Hepatocyte (in vitro differentiated cells): Measurements from ENCODE around the gene RCAN2. TPM values are rescaled to one million over a fixed set of nuclear protein-coding genes. Genes with fewer than 3 reads are reported as not detected.

Experiments used
- DNase-seq: peaks from one replicate; pipeline ENCODE4 v3.0.0-alpha.2; 2016; ENCODE audit warnings: low spot score
- H2AFZ ChIP-seq: fragments of 200-600 bp; sonication (generic); 2 replicates; pipeline ENCODE4 v1.6.0; 2016; ENCODE audit warnings: antibody characterized with exemption, mild to moderate bottlenecking
- H3K27ac ChIP-seq: fragments of 200-600 bp; sonication (generic); 2 replicates; pipeline ENCODE4 v1.5.1; 2016; ENCODE audit warnings: mild to moderate bottlenecking
- H3K27me3 ChIP-seq: fragments of 200-600 bp; sonication (generic); 2 replicates; pipeline ENCODE4 v1.6.1; 2016
- H3K36me3 ChIP-seq: fragments of 200-600 bp; sonication (generic); replicated peaks from 2 replicates; pipeline ENCODE4 v1.5.1; 2016; ENCODE audit warnings: low read depth; ENCODE audit not compliant: insufficient read depth
- H3K4me1 ChIP-seq: fragments of 200-600 bp; sonication (generic); 2 replicates; pipeline ENCODE4 v1.5.1; 2016; ENCODE audit warnings: mild to moderate bottlenecking, moderate library complexity; ENCODE audit not compliant: insufficient read depth
- H3K4me2 ChIP-seq: fragments of 200-600 bp; sonication (generic); 2 replicates; pipeline ENCODE4 v1.6.0; 2016
- H3K4me3 ChIP-seq: fragments of 200-600 bp; sonication (generic); 2 replicates; pipeline ENCODE4 v1.5.1; 2016; ENCODE audit warnings: mild to moderate bottlenecking
- H3K79me2 ChIP-seq: fragments of 200-600 bp; sonication (generic); 2 replicates; pipeline ENCODE4 v1.6.0; 2017; ENCODE audit warnings: mild to moderate bottlenecking
- H3K9me2 ChIP-seq: fragments of 200-600 bp; sonication (generic); replicated peaks from 2 replicates; pipeline ENCODE4 v1.6.0; 2017; ENCODE audit warnings: mild to moderate bottlenecking; ENCODE audit not compliant: insufficient read depth
- H3K9me3 ChIP-seq: fragments of 200-600 bp; sonication (generic); 2 replicates; pipeline ENCODE4 v1.5.1; 2016; ENCODE audit warnings: low read depth, mild to moderate bottlenecking
- H4K20me1 ChIP-seq: fragments of 200-600 bp; sonication (generic); 2 replicates; pipeline ENCODE4 v1.6.0; 2016; ENCODE audit warnings: mild to moderate bottlenecking; ENCODE audit not compliant: insufficient read depth, poor library complexity, severe bottlenecking
- EZH2 ChIP-seq: fragments of 200-600 bp; sonication (generic); IDR thresholded peaks from 2 replicates; pipeline ENCODE4 v1.6.1; 2016; ENCODE audit warnings: antibody characterized with exemption, mild to moderate bottlenecking, borderline replicate concordance
- EZH2phosphoT487 ChIP-seq: fragments of 200-600 bp; sonication (generic); IDR thresholded peaks from one replicate; pipeline ENCODE4 v1.6.1; 2018; ENCODE audit warnings: antibody characterized with exemption, mild to moderate bottlenecking, low read depth, moderate library complexity; ENCODE audit not compliant: unreplicated experiment, severe bottlenecking
- WGBS: methylation state at CpG from one replicate; pipeline ENCODE4 v1.1.6; 2016; ENCODE audit warnings: low lambda C conversion rate; ENCODE audit errors: missing lambda C conversion rate; 5-methylcytosine and 5-hydroxymethylcytosine counted together
- polyA plus RNA-seq: library from polyadenylated mRNA; unstranded; fragments of >200 nt; fragmentation: Nextera tagmentation; extraction: Ambion mirVana; gene quantifications from 2 replicates; pipeline ENCODE4 v1.2.1, GENCODE V29; 2016
- total RNA-seq: library from RNA; depleted of rRNA; stranded (reverse); fragments of >200 nt; gene quantifications from 2 replicates; pipeline ENCODE4 v1.2.3, GENCODE V29; 2014
- TF ChIP-seq, protein P1 (sequence below): fragments of 200-600 bp; sonication (generic); IDR thresholded peaks from 2 replicates; pipeline ENCODE4 v1.5.1; 2016; ENCODE audit warnings: antibody characterized with exemption, mild to moderate bottlenecking; ENCODE audit not compliant: poor library complexity

The RCAN2 gene
- total and polyA plus RNA-seq, 2 experiments from 2014 or later, result 5.0 to 6.6 TPM

DNA sequence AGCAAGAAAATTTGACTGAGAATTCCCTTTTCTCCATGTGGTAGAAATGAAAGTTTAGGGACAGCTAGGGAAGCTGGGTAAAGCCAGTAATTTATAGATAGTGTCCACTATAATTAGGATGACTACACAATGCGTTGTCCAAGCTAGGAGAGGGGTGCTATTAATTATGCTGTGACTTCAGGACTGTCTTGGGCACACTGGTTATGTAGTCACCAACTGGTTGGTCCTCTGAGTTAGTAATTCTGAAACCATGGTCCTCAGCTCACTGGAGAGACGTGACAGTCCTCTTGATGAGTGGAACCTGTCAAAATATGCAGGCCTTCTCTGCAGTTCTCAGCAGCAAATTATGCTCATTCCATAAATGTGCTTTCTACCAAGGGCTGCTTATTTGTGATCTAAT lies 225.9 kb downstream of the RCAN2 start:
- Histone ChIP-seq H3K9me3 (no peaks in the 10 kb centered on the region), H4K20me1 (no peaks in the 10 kb centered on the region), H3K9me2 (no peaks in the 10 kb centered on the region), H3K27me3 (no peaks in the 10 kb centered on the region), H3K27ac (no peak overlapping the region), H3K4me1 (no peaks in the 10 kb centered on the region), H3K4me2 (no peak overlapping the region), H3K4me3 (no peak overlapping the region), H3K79me2 (no peaks in the 10 kb centered on the region), H2AFZ (no peak overlapping the region), H3K36me3 (no peaks in the 10 kb centered on the region)
- TF ChIP-seq EZH2, result no peak
- TF ChIP-seq, protein P1, sequence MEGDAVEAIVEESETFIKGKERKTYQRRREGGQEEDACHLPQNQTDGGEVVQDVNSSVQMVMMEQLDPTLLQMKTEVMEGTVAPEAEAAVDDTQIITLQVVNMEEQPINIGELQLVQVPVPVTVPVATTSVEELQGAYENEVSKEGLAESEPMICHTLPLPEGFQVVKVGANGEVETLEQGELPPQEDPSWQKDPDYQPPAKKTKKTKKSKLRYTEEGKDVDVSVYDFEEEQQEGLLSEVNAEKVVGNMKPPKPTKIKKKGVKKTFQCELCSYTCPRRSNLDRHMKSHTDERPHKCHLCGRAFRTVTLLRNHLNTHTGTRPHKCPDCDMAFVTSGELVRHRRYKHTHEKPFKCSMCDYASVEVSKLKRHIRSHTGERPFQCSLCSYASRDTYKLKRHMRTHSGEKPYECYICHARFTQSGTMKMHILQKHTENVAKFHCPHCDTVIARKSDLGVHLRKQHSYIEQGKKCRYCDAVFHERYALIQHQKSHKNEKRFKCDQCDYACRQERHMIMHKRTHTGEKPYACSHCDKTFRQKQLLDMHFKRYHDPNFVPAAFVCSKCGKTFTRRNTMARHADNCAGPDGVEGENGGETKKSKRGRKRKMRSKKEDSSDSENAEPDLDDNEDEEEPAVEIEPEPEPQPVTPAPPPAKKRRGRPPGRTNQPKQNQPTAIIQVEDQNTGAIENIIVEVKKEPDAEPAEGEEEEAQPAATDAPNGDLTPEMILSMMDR, result no peak
- no peak for TF ChIP-seq EZH2phosphoT487
- WGBS, result 92% methylated on average over 2 of the region's 2 CpGs
- DNase-seq, result no peak

DNA sequence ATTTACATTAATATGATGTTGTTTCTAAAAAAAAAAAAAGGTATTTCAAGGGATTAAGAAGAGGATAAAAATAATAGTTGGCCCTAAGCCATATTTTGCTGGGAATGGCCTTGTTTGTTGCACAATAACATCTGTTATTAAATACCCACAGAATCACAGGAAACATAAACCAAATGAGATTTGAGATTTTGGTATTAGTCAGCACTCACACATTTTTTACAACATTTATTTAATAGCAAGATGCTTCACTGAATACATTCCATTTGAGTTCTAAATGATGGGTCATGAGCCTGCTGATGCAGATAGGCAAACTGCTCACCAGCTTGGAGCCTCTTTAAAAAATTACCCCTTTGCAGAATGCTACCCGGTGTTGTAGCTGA lies 227.6 kb downstream of the RCAN2 start:
- no peaks in the 10 kb centered on the region for H4K20me1 ChIP-seq
- no peak overlapping the region for H3K4me2 ChIP-seq
- H3K9me3 ChIP-seq, result no peaks in the 10 kb centered on the region
- TF ChIP-seq, protein P1, result no peak
- TF ChIP-seq EZH2 (no peak), EZH2phosphoT487 (no peak)
- WGBS, result 64% methylated on average over 1 of the region's 1 CpG
- no peaks in the 10 kb centered on the region for H3K4me1 ChIP-seq
- H2AFZ ChIP-seq, result no peak overlapping the region
- no peaks in the 10 kb centered on the region for H3K9me2 ChIP-seq
- H3K27ac ChIP-seq, result no peak overlapping the region
- no peaks in the 10 kb centered on the region for H3K36me3 ChIP-seq
- H3K27me3 ChIP-seq, result no peaks in the 10 kb centered on the region
- peak; percentile 13 for DNase-seq
- H3K4me3 ChIP-seq, result no peak overlapping the region
- no peaks in the 10 kb centered on the region for H3K79me2 ChIP-seq

- H3K79me2 ChIP-seq, result no peaks in the 10 kb centered on the region
- no peak overlapping the region for H2AFZ ChIP-seq
- H3K27me3 ChIP-seq, result no peaks in the 10 kb centered on the region
- 78% methylated on average over 2 of the region's 2 CpGs for WGBS
- no peak overlapping the region for H3K27ac ChIP-seq
- H3K9me3 ChIP-seq, result no peaks in the 10 kb centered on the region
- H3K36me3 ChIP-seq, result no peaks in the 10 kb centered on the region
- no peaks in the 10 kb centered on the region for H3K9me2 ChIP-seq
- TF ChIP-seq EZH2 (no peak), EZH2phosphoT487 (no peak)
- TF ChIP-seq, protein P1, result no peak
- no peak overlapping the region for H3K4me3 ChIP-seq
- no peaks in the 10 kb centered on the region for H3K4me1 ChIP-seq
- no peak overlapping the region for H3K4me2 ChIP-seq
- DNase-seq, result no peak
- H4K20me1 ChIP-seq, result no peaks in the 10 kb centered on the region
Observed at GRCh38 chr6:46262928-46263706, 228.1 kb downstream of the RCAN2 start.
